Aorta (tissue), 5 donors: ENCODE results near the gene MCM7. TPM values are rescaled to one million over a fixed set of nuclear protein-coding genes. Genes with fewer than 3 reads are reported as not detected.

Experiments
- ATAC-seq: fragments of 200-7000 bp; cut with Tn5 transposase; one replicate; pipeline ENCODE4 v1.9.1; 2022; ENCODE audit warnings: moderate library complexity; ENCODE audit not compliant: low FRiP score
- DNase-seq, 2 donors: peaks; one replicate each; pipeline ENCODE4 v3.0.0-alpha.2; 2020
- H3K27ac ChIP-seq, 2 donors: one replicate each; pipeline ENCODE4 v1.5.1; 2013; ENCODE audit warnings: low read length in 2 of 2, mild to moderate bottlenecking in 2 of 2, moderate library complexity in 2 of 2, control low read depth in 1 of 2, inconsistent platforms in 1 of 2, low read depth in 1 of 2
- H3K27me3 ChIP-seq, 2 donors: one replicate each; pipeline ENCODE4 v1.6.1; 2013; ENCODE audit warnings: control low read depth in 1 of 2, low read length in 1 of 2, mild to moderate bottlenecking in 1 of 2, moderate library complexity in 1 of 2; ENCODE audit not compliant: insufficient read depth in 2 of 2, control insufficient read depth in 1 of 2
- H3K36me3 ChIP-seq, 2 donors: one replicate each; pipeline ENCODE4 v1.6.1; 2013; ENCODE audit warnings: control low read depth in 1 of 2, low read length in 1 of 2, mild to moderate bottlenecking in 1 of 2; ENCODE audit not compliant: insufficient read depth in 2 of 2, control insufficient read depth in 1 of 2
- H3K4me1 ChIP-seq, 2 donors: one replicate each; pipeline ENCODE4 v1.6.1; 2013; ENCODE audit warnings: low read length in 2 of 2, control low read depth in 1 of 2, mild to moderate bottlenecking in 1 of 2, moderate library complexity in 1 of 2; ENCODE audit not compliant: insufficient read depth in 2 of 2, control insufficient read depth in 1 of 2
- H3K4me3 ChIP-seq, 2 donors: one replicate each; pipeline ENCODE4 v1.5.1; 2013; ENCODE audit warnings: low read length in 2 of 2, control low read depth in 1 of 2, mild to moderate bottlenecking in 1 of 2
- H3K9me3 ChIP-seq: one replicate; pipeline ENCODE4 v1.6.1; 2013; ENCODE audit warnings: mild to moderate bottlenecking, low read length; ENCODE audit not compliant: control insufficient read depth
- WGBS, 2 donors: extraction: QIAGEN DNeasy Blood & Tissue Kit; methylation state at CpG; one replicate each; pipeline ENCODE4 v1.1.7; 2013; 5-methylcytosine and 5-hydroxymethylcytosine counted together
- intact Hi-C, 2 donors: fragments of 100-400 bp; cut with DNase I; formaldehyde crosslinking; loops; one replicate each; pipeline versions ENCODE4 v1.14.2 to v1.15.0; 2022
- polyA plus RNA-seq, 2 donors: library from polyadenylated mRNA; stranded (reverse); fragments of 200-250 nt; gene quantifications; one replicate each; pipeline ENCODE4 v1.2.3, GENCODE V29; 2013
- total RNA-seq, 2 donors: library from RNA; stranded (reverse); fragmentation: NEBNext Ultra II Directional; extraction: Animal tissue kit (Norgen Biotek cat#: 25700); gene quantifications; one replicate each; pipeline ENCODE4 v1.2.1, GENCODE V29; 2021
- donor health status: healthy with polysubstance abuse.
- donor health status: Bipolar disorder and iron deficiency.
- donor health status: DM: no; HTN: no; CAD: no.
- donor health status: DM: no; HTN: no; CAD: no.
- donor health status: DM: yes; HTN: yes; CAD: no.

The MCM7 gene
- total and polyA plus RNA-seq, 4 donors: 27.1 to 90.8 (median 46.5) TPM

DNA sequence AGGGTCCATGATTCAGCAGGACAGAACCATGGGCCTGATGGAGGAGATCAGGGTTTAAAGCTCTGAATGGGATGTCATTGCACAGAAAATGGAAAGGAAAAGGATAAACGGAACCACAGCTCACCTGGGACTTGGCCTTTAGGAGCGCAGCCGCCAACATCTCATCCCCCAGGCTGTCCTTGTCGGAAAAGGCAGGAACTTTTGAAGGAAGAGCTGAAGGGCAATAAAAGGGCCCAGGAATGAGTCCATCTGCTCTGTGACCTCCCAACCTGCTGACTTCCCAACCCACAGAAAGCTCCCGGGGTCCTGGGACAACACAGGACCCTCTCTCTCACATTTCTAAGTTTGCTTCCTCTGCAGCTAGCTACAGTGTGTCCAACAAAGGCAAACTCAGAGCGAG is 25.8 kb downstream of the MCM7 start:
- 92 to 96% methylated on average over 6 of the region's 6 CpGs for WGBS, 2 donors
- Histone ChIP-seq H3K9me3 (peaks cover 9% of the 10 kb centered on the region), H3K4me3 (no peak overlapping the region), H3K27ac (no peak overlapping the region), H3K4me1 (no peaks in the 10 kb centered on the region), H3K27me3 (no peaks in the 10 kb centered on the region), H3K36me3 (peaks cover 31% of the 10 kb centered on the region in 2 donors)
- ATAC-seq (no peak), DNase-seq (no peak)
- intact Hi-C loops: no loop called here

DNA sequence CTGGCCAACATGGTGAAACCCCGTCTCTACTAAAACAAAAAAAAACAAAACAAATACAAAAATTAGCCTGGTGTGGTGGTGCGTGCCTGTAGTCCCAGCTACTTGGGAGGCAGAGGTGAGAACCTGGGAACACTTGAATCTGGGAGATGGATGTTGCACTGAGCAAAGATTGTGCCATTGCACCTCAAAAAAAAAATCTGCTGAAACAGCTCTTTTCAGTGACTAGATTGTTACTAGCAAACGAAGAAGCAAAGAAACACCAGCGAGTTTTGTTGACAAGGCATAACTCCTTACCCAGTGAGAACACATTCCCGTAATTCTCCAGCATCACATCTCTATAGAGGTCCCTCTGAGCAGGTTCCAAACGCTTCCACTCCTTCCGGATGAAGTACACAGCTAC is 26.4 kb downstream of the MCM7 start:
- Histone ChIP-seq H3K4me1 (no peaks in the 10 kb centered on the region), H3K9me3 (peaks cover 9% of the 10 kb centered on the region), H3K36me3 (peaks cover 31 to 34% of the 10 kb centered on the region in 2 donors), H3K27me3 (no peaks in the 10 kb centered on the region), H3K4me3 (no peak overlapping the region), H3K27ac (no peak overlapping the region)
- 95 to 96% methylated on average over 7 of the region's 7 CpGs for WGBS, 2 donors
- intact Hi-C loops: no loop called here
- ATAC-seq (no peak), DNase-seq (no peak)

DNA sequence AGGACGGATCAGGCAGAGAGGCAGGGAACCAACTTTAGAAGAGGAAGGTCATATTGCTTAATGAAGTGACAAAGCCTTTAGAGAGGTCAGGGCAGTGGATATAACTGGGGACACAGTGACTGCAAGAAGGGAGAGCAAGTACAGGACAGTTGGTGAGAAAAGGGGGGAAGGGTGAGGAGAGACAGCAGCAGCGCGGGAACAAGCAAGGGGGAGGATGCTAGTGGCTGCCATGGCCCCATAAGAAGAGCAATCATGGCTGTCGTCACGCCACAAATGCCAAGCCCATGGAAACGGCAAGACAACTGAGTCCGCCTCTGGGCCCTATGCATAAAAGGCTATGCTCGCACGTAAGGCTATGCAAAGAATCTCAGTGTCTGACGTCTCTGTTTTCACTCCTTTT is 28.7 kb downstream of the MCM7 start:
- no peak overlapping the region for H3K27ac ChIP-seq
- DNase-seq: no peak
- 97 to 99% methylated on average over 10 of the region's 10 CpGs for WGBS, 2 donors
- H3K27me3 ChIP-seq: no peaks in the 10 kb centered on the region
- no peaks in the 10 kb centered on the region for H3K4me1 ChIP-seq
- no peak overlapping the region for H3K4me3 ChIP-seq
- H3K9me3 ChIP-seq: peaks cover 9% of the 10 kb centered on the region
- H3K36me3 ChIP-seq: peaks cover 31 to 37% of the 10 kb centered on the region in 2 donors
- intact Hi-C loops: no loop called here
- no peak for ATAC-seq

DNA sequence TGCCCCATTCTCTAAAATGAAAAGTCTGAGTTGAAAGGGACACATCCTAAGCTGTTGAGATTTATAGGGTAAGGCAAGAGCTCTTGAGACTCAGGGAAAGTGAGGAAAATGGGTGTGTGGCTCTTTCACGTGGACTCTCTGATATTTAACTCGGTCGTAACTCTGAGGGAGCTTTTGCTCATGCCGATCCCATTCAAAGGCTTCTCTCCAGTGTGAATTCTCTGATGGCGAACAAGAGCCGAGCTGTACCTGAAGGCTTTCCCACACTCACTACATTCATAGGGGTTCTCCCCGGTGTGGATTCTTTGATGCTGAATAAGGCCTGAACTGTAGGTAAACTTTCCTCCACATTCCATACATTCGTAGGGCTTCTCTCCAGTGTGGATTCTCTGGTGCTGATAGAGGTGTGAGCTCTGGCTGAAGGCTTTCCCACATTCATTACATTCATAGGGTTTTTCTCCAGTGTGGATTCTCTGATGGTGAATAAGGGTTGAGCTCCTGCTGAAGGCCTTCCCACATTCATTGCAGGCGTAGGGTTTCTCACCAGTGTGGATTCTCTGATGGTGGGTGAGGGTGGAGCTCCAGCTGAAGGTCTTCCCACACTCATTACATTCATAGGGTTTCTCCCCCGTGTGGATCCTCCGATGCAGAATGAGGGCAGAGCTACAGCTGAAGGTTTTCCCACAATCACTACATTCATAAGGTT is 30.0 kb downstream of the MCM7 start:
- Histone ChIP-seq H3K4me1 (no peaks in the 10 kb centered on the region), H3K27ac (no peak overlapping the region), H3K36me3 (peaks cover 31 to 34% of the 10 kb centered on the region in 2 donors), H3K4me3 (no peak overlapping the region), H3K27me3 (no peaks in the 10 kb centered on the region), H3K9me3 (peaks cover 9% of the 10 kb centered on the region)
- 99% methylated on average over 11 of the region's 11 CpGs for WGBS, 2 donors
- ATAC-seq: no peak
- no peak for DNase-seq
- intact Hi-C loops: no loop called here

DNA sequence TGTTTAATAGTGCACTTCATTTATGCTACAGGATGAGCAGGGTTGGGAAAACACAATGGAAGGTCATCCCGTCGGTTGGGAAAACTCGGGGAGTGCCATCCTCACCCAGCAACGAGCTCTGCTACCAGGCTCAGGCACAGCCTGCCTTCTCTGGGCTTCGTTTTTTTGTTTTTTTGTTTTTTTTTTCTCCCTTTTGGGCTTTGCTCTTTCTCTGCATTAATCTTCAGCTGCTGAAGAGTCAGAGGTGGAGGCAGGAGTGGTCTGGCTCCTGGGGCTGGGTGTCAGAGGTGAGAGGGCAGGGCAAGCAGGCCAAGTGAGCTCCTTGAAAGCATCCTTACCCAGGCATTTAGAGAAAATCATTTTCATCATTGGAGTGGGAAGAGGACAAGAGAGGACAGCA is 31.2 kb downstream of the MCM7 start:
- peaks cover 25 to 34% of the 10 kb centered on the region in 2 donors for H3K36me3 ChIP-seq
- intact Hi-C loops: no loop called here
- DNase-seq: no peak

DNA sequence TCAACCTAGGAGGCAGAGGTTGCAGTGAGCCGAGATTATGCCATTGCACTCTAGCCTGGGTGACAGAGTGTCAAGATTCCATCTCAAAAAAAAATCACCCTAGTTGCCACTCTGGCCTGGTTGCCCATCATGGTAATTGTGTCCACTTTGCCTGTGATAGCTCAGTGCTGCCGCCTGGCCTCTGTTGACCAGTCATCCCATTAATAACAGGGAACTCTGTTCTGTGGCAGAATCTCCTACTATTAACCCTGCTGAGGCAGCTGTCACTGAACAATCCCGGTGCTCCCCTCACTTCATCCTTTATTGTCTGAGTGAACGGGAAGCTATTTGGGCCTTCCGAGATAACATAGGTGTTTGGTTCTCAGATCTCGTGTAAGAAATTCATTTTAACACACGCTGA is 34.2 kb downstream of the MCM7 start:
- intact Hi-C loops: no loop called here
- no peak for DNase-seq

More for the DNA sequence above, 31.2 kb downstream of the MCM7 start:
- Histone ChIP-seq H3K27ac (no peak overlapping the region), H3K4me3 (no peak overlapping the region), H3K9me3 (peaks cover 9% of the 10 kb centered on the region), H3K4me1 (no peaks in the 10 kb centered on the region), H3K27me3 (no peaks in the 10 kb centered on the region)
- WGBS, 2 donors: 97 to 98% methylated on average over 5 of the region's 5 CpGs
- no peak for ATAC-seq

DNA sequence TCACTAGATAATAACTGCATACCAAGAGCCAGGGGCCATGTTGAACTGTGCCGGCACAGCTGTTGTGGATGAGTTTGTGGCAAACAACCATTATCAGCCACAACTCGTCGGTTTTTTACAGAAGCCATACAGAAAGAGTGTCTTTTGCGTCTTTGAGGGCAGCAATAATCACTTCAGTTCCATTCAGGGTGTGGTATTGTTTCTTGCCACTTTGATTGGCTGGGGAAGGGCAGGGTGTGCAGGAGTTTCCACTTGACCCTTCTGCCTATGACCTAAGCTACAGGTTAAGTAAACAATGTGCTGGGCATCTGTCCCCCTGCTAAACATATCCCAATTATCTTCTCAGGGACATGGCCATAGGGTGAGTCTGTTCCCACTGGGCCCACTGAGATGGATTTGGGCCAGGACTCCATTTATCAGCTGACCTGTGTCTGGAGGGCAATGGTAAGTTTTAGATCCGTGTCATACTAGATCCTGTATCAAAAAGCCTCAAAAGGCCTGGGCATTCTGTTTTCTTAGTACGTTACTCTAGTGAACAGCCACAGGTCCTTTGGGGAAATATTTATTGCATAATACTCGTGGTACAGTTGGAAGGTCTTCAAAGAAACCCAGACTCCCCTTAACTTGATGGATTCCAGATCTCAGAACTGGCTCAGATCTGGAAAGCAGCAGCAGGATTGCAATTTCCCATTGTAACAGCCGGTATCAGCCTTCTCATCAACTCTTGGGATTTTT is 35.6 kb downstream of the MCM7 start:
- intact Hi-C loops: no loop called here
- DNase-seq: no peak
- H3K27ac ChIP-seq: no peak overlapping the region
- peak; percentile 45 for ATAC-seq
- peaks cover 8 to 10% of the 10 kb centered on the region in 2 donors for H3K36me3 ChIP-seq
- H3K4me1 ChIP-seq: no peaks in the 10 kb centered on the region
- WGBS, 2 donors: 46 to 51% methylated on average over 8 of the region's 8 CpGs
- no peaks in the 10 kb centered on the region for H3K9me3 ChIP-seq
- no peak overlapping the region for H3K4me3 ChIP-seq
- H3K27me3 ChIP-seq: no peaks in the 10 kb centered on the region

More for the DNA sequence above, 34.2 kb downstream of the MCM7 start:
- no peak for ATAC-seq
- peaks cover 6% of the 10 kb centered on the region for H3K9me3 ChIP-seq
- H3K27me3 ChIP-seq: no peaks in the 10 kb centered on the region
- WGBS, 2 donors: 88 to 89% methylated on average over 7 of the region's 7 CpGs
- H3K4me3 ChIP-seq: no peak overlapping the region
- H3K27ac ChIP-seq: no peak overlapping the region
- no peaks in the 10 kb centered on the region for H3K4me1 ChIP-seq
- H3K36me3 ChIP-seq: peaks cover 20% of the 10 kb centered on the region in 2 donors

DNA sequence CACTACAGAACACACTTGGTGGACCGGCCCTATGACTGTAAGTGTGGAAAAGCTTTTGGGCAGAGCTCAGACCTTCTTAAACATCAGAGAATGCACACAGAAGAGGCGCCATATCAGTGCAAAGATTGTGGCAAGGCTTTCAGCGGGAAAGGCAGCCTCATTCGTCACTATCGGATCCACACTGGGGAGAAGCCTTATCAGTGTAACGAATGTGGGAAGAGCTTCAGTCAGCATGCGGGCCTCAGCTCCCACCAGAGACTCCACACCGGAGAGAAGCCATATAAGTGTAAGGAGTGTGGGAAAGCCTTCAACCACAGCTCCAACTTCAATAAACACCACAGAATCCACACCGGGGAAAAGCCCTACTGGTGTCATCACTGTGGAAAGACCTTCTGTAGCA is 37.0 kb downstream of the MCM7 start:
- H3K4me3 ChIP-seq: no peak overlapping the region
- no peaks in the 10 kb centered on the region for H3K27me3 ChIP-seq
- H3K36me3 ChIP-seq: peaks cover 3 to 9% of the 10 kb centered on the region in 2 donors
- no peak overlapping the region for H3K27ac ChIP-seq
- H3K9me3 ChIP-seq: no peaks in the 10 kb centered on the region
- DNase-seq: no peak
- no peak for ATAC-seq
- H3K4me1 ChIP-seq: no peaks in the 10 kb centered on the region
- intact Hi-C loops: no loop called here
- WGBS, 2 donors: 72 to 79% methylated on average over 9 of the region's 9 CpGs

DNA sequence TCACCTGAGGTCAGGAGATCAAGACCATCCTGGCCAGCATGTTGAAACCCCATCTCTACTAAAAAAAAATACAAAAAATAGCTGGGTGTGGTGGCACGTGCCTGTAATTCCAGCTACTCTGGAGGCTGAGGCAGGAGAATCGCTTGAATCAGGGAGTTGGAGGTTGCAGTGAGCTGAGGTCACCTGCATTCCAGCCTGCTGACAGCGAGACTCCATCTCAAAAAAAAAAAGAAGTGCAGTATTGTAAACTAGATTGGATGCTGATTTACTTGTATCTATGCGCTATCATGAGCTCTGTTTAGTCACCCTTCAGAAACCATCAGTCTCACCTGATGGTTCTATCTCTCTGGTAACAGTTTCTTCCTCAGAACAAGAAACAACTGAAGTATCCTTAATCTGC is 37.8 kb downstream of the MCM7 start:
- WGBS, 2 donors: 90 to 92% methylated on average over 4 of the region's 4 CpGs
- no peaks in the 10 kb centered on the region for H3K4me1 ChIP-seq
- H3K4me3 ChIP-seq: no peak overlapping the region
- peaks cover 3 to 11% of the 10 kb centered on the region in 2 donors for H3K36me3 ChIP-seq
- H3K27ac ChIP-seq: no peak overlapping the region
- intact Hi-C loops: no loop called here
- ATAC-seq (no peak), DNase-seq (no peak)
- no peaks in the 10 kb centered on the region for H3K9me3 ChIP-seq
- H3K27me3 ChIP-seq: no peaks in the 10 kb centered on the region
